ENCODE data around the gene CSNK1E.

Gene CSNK1E

GRCh38 chr22:38308791-38309498 lies 8.3 kb downstream of the CSNK1E start:
- DNase-seq (ENCODE audit: low read depth in 4 of 4, low spot score in 1 of 4): no peak

DNA sequence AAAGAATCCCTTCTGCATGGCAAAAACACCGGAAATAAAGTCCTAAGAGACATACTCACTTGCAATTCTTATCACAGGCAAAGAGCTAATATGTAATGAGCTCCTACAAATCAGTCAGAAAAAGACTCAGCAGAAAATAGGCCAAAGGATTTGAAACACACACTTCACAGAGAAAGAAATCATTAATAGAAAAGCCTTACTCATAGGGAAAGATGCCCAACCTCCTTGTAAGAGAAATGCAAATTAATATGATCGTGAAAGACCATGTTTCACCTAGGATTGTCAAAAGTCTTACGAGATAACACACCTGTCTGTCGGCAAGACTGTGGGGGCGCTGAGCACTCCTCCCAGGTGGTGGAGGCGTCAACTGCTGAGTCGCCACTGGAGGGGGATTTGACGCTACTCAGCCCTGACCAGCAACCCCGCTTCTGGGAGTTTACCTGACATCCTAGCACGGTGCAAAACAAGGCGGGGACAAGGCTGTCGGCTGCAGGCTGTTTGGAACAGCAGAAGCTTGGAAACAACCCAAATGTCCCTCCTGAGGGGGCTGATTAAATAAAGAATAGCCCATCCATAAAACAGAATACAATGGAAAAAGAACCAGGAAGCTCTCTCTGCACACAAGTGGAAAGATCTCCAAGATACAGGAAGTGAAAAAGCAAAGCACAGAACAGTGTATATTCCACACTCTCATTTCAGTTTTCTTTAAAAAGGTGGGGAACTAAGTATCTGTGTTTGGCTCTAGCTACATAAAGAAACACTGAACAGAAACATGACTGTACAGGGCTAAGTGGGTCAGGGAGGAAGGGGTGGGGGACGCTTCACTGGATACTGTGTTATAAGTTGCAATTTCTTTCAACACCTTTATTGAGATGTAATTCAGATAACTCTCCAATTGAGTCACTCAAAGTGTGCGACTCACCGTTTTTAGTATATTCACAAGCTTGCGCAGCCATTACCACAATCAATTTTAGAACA lies 11.5 kb downstream of the CSNK1E start:
- no peak for DNase-seq (ENCODE audit: low read depth in 4 of 4, low spot score in 1 of 4)

DNA sequence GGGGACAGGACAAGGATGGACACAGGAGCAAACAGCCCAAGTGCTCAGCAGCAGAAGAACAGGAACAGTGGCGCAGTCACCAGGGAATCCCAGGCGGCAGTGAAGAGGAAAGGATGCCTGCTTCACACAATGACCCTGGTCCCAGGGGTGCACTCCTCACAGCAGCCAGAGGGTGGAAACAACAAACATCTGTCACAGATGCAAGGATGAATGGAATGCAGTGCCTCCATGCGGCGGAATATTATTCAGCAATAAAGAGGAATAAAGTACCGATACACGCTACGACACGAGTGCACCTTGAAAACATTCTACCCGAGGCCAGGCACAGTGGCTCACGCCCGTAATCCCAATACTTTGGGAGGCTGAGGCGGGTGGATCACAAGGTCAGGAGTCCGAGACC lies 12.7 kb downstream of the CSNK1E start:
- DNase-seq (ENCODE audit: low read depth in 4 of 4, low spot score in 1 of 4): no peak

- no peak for DNase-seq (ENCODE audit: low read depth in 4 of 4, low spot score in 1 of 4)
These were observed 13.3 kb downstream of the CSNK1E start for GRCh38 chr22:38303974-38304373.

DNA sequence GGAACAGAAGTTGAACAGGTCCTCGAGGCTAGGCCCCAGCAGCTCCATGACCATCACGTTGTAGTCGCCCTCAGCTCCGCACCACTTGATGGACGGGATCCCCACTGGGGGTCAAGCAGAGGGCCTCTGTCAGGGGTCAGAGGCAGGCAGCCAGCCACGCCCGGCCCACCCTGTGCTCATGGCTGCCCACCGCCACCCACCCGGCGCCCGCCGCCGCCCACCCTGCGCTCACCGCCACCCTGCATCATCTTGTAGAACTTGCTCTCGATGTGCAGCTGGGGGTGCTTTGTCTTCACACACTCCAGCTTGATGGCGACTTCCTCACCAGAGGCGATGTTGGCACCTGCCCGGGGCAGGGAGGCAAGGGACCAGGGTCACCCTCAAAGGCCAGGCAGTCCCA lies 14.3 kb downstream of the CSNK1E start:
- no peak for DNase-seq (ENCODE audit: low read depth in 4 of 4, low spot score in 1 of 4)

DNA sequence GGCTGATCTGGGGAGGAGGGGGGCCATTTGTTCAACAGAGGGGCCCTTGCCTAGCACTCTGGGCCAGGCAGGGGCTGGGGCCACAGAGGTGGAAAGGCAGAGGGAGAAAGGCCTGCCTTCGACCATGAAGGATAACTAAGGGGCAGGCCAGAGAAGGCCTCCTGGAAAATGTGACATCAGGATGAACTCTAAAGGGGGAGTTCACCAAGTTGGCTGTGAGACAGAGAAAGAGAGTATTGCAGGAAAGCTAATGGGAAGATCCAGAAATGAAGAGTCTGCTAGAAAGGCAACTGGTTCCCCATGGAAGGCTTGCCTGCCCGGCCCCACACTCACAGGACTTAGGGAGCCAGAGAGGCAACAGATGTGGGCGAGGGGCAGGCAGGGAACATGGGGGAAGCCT lies 16.3 kb downstream of the CSNK1E start:
- no peak for DNase-seq (ENCODE audit: low read depth in 4 of 4, low spot score in 1 of 4)

- DNase-seq (ENCODE audit: low read depth in 4 of 4, low spot score in 1 of 4): no peak
These were observed 16.9 kb downstream of the CSNK1E start for GRCh38 chr22:38300197-38300945.

DNA sequence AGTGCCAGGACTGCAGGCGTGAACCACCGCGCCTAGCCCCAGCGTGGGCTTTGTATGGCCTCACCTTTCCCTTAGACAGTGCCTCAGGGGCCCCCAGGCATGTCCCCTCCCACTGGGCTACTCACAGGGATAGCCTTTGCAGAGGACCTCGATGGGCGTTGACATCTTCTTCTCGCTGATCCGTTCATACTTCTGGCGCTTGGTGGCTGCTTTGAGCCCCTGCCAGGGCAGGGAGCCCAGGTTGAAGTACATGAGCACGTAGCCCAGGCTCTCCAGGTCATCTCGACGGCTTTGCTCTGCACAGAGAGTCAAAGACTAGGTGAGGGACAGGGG lies 17.5 kb downstream of the CSNK1E start:
- no peak for DNase-seq (ENCODE audit: low read depth in 4 of 4, low spot score in 1 of 4)

DNA sequence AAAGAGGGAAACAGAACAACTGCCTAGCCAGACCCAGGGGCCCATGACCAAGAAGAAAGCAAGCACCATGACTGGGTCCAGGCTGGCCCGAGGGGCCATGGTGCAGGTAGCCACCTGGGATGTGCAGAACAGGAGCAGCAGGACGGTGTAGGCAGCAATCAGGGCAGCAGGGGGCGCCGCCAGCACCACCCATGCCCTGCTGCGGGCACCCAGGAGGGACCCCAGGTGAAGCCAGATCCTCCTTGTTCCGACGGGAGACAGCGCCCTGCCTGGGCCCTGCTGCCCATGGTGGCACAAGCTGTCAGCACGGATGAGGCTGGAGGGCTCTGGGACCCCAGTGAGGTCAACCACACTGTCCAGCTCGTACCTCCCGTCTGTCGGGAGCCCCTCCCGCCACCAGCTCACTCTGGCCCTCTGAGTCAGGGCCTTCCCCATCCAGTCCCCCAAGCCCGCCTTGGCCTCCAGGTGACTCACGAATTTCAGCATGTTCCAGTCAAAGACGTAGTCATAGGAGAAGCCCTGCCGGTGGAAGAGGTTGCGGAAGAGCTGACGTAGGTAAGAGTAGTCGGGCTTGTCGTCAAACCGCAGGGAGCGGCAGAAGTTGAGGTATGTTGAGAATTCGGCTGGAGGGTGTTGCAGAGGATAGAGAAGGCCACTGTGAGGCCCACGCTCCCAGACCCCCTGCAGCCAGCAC lies 18.8 kb downstream of the CSNK1E start:
- peak in 1 of 4 experiments; percentile 32 for DNase-seq (ENCODE audit: low read depth in 4 of 4, low spot score in 1 of 4)

DNA sequence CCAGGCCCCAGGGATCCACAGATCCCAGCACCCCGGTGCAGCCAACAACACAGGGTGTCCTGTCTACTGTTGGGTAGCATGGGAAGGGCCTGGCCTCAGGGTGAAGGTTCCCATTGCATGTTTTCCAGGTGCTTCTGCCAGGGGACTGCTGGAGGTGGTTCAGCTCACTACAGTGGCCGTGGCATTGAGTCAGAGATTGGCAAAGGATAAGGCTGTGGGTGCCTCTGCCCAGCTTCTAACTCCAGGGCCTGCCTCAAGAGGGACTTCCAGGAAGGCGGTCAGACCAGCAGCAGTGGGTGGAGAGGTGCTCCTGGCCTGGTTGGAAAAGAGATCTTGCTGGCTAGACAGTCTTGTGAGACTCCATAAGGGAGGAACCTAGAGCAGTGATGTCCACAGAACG lies 20.9 kb downstream of the CSNK1E start:
- no peak for DNase-seq (ENCODE audit: low read depth in 4 of 4, low spot score in 1 of 4)

DNA sequence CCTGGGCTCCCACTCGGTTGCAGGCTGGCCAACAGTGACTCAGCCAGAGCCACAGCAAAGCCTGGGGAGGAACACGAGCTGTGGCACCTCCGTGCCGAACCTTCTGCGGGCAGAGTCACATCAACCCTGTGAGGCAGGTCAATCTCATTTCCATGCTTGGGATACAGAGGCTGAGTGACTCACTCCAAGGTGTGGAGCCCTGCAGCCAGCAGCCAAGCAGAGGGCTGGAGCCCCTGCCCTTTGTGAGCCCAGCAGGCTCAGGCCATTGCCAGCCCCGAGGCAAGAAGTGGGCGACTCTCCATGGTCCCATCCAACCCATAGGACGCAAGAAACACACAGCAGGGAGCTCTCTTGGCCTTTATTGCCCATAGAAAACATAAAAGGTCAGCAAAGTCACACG lies 21.4 kb downstream of the CSNK1E start:
- no peak for DNase-seq (ENCODE audit: low read depth in 4 of 4, low spot score in 1 of 4)

GRCh38 chr22:38295339-38295738 lies 21.9 kb downstream of the CSNK1E start:
- DNase-seq (ENCODE audit: low read depth in 4 of 4, low spot score in 1 of 4): no peak

DNA sequence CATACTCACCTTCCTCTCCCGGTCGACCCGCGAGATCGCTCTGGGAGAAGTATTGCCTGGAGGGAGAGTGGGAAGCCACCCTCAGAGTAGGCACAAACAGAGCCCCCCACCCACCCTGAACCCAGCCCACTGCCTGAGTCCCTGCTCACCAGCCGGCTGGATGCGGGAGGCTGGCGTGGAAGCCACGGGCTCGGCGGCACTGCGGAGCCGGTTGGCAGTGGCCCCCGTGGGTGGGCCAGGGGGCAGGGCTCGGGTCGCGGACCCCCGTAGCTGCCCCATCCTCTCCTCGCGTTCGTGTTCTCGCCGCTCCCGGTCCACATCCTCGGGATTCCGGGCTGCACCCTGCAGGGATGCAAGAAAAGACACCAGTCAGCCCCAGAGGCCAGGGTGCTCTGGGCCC lies 23.0 kb downstream of the CSNK1E start:
- no peak for DNase-seq (ENCODE audit: low read depth in 4 of 4, low spot score in 1 of 4)

DNA sequence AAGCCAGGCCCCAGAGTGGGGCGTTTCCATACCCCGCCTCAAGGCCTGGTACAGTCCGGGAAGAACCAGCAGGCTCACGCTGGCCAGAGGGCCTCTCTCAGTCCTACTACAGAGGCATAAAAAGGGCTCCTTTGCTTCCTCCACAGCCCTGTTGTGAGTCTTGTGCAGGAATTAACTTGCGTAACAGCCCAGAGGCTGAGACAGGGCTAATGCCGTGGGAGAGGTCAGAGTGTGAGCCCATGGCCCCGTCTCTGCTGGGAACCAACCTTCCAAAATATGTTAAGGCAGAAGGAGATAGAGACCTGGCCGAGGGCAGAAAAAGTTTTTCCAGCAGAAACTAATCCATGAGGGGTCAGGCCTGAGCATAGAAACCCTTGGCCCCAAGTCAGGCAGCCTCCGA lies 24.5 kb downstream of the CSNK1E start:
- no peak for DNase-seq (ENCODE audit: low read depth in 4 of 4, low spot score in 1 of 4)

DNA sequence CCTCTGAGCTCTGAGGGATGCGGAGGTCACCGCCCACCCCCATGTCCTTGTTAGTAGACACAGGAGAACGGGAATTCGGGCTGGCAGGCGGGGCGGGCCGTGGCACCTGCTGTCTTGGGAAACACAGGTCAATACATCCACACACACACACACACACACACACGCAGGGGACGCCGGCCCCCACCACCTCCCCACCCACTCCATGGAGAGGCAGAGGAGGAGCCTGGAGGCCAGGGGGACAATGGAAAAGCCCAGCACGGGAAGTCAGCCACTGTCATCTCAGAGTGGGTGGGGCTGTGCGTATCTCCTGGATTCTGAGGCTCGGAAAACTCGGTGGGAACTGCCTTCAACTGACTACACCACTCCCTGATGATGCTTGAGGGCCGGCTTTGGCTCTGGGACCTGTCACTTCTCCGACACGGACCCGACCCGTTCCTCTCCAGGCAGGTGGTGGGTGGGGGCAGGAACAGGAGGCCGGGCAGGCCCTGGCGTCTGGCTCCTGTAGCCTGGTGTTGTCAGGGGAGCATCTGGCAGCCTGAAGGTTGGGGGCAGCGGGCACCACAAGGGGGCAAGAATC lies 25.9 kb downstream of the CSNK1E start:
- DNase-seq (ENCODE audit: low read depth in 4 of 4, low spot score in 1 of 4): no peak

DNA sequence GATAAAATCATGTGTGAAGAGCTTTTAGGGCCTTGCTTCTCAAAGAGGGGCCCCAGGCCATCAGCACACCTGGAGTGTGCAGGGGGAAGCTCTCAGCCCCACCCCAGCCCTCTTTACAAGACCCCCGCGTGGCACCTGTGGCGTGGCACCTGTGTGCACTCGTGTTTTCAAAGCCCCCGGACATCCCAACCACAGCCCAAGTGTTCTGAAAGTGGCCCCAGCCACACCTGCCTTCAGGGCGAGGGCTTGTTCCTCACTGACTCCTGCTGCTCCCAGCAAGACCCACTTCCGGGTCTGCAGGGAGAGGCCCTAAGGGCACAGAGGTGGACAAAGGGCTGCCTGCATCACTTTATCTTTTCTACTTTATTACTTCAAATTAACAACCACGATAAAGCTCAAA lies 26.9 kb downstream of the CSNK1E start:
- no peak for DNase-seq (ENCODE audit: low read depth in 4 of 4, low spot score in 1 of 4)

DNA sequence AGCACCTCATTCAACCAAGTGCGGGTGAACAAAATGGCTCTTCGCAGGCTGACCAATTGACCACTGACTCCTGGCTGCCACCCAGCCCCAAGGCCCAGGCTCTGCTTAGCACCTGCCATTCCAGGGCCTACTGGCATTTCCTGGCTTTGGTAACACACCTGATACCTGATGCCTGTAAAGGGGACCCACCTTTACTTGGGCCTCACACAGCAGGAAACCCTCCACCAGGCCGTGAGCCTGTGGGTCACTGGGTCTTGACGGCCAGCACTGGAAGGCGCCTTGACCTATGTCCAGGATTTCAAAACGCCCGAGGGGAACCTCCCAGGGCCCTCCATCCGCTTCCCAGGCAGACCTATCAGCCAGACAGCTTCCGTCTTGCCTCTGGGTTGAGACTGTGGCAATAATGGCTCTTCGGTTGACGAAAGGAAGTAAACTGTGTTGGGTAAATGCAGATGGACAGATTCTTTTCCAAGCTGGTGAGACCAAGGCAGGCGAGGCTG lies 27.6 kb downstream of the CSNK1E start:
- no peak for DNase-seq (ENCODE audit: low read depth in 4 of 4, low spot score in 1 of 4)

DNA sequence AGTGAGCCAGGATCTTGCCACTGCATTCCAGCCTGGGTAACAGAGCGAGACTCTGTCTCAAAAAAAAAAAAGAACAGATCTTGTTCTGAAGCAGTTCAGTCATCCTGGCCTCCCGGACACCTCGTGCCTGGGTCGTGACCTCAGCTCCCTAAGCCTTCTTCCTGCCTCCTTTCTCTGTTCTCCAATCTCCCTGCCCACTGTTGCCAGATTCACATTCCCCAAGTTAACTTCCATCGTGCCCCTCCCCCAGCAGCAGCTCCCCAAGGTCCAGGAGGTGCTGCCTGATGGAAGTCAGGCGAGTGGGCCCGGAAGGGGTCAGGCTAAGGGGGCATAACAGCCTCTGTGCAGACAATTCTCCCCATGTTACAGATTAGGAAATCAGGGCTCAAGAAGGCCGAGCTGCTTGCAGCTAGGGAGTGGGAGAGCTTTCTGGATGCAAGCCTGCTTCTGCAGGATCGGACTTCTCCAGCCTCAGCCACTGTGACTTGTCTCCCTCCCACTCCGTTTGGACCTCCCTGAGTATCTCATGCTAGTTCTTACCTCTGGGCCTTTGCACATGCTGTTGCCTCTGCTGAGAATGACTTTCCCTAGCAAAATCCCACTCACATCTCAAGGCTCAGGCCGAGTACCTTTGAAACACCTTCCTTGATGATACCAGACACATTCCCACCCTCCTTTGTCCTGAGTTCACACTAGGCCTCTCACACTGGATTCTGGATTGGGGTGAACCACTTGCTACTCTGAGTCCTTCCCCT lies 30.1 kb downstream of the CSNK1E start:
- no peak for DNase-seq (ENCODE audit: low read depth in 4 of 4, low spot score in 1 of 4)

GRCh38 chr22:38285018-38285417 lies 32.2 kb downstream of the CSNK1E start:
- DNase-seq (ENCODE audit: low read depth in 4 of 4, low spot score in 1 of 4): no peak

DNA sequence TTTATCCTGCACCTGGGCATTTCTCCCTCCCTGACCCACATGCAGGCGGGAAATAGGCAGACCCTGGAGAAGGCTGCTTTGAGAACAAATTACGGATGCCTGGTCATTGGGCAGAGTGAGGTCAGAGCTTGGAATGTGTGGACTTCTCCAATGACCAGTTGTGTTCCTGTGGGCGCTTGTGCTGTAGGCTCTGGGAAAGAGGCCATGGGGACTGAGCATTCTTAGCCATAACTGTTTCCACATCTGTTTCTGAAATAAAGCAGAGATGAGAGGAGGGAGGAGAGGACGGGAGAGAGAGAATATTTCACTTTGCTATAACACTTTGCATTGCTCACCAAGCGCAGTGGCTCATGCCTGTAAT lies 33.2 kb downstream of the CSNK1E start:
- DNase-seq (ENCODE audit: low read depth in 4 of 4, low spot score in 1 of 4): no peak
